Mononuclear cell (primary cell): ENCODE results near the gene ADCY2. TPM values are rescaled to one million over a fixed set of nuclear protein-coding genes. Genes with fewer than 3 reads are reported as not detected.

ENCODE experiments used
- H3K27me3 ChIP-seq: 2 replicates; pipeline ENCODE4 v1.6.0; 2011; ENCODE audit warnings: low read length, control low read depth; ENCODE audit not compliant: insufficient read depth
- H3K4me1 ChIP-seq: 2 replicates; pipeline ENCODE4 v1.5.1; 2011; ENCODE audit warnings: mild to moderate bottlenecking, low read length, control low read depth; ENCODE audit not compliant: insufficient read depth
- H3K4me3 ChIP-seq: 2 replicates; pipeline ENCODE4 v1.5.1; 2011; ENCODE audit warnings: mild to moderate bottlenecking, low read length, moderate library complexity
- H3K9me3 ChIP-seq: 2 replicates; pipeline ENCODE4 v1.5.1; 2011; ENCODE audit warnings: low read depth, mild to moderate bottlenecking, control low read depth, low read length
- total RNA-seq: library from RNA; depleted of rRNA; stranded (reverse); fragments of >200 nt; gene quantifications from one replicate; pipeline ENCODE4 v1.2.3, GENCODE V29; 2012

The ADCY2 gene
- total RNA-seq, 1 donor, result under 0.01 TPM

DNA sequence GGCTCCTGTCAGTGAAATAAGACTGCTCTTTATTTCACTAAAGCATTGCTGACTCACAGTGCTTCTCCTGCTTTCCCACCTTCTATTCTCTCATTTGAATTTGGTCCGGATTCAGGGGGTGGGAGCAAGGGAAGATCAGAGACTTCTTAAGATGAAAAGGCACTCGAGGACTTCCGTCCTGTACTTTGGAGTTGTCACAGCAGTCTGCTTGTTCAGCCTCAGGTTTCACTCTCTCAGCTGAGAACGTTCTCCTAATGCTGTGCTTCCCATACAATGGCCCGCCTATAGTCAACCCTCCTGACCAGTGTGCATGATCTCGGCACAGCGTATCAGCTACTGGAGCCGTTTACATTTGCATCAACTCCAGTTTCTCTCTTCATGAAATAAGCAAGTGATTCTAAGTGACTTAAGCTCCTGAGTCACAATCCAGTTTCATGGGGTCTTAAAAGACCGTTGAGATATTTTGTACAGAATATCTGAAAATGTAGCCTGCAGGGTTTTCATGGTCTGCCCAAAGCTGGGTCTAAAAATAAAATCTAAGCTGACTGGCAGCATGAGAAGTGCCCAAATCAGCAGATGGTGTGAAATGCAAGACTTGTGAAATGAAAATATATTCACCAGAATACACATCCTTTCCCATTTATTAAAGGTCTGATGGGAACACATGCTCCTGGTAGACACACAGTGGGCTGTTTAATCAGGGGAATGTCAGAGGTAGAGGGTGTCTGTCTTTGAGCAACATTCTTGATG, 145.0 kb downstream of the ADCY2 start:
- H3K9me3 ChIP-seq, result no peaks in the 10 kb centered on the region
- no peaks in the 10 kb centered on the region for H3K27me3 ChIP-seq
- no peaks in the 10 kb centered on the region for H3K4me1 ChIP-seq
- no peak overlapping the region for H3K4me3 ChIP-seq

GRCh38 chr5:7541898-7542297, 146.0 kb downstream of the ADCY2 start:
- H3K27me3 ChIP-seq, result no peaks in the 10 kb centered on the region
- no peak overlapping the region for H3K4me3 ChIP-seq
- no peaks in the 10 kb centered on the region for H3K9me3 ChIP-seq
- no peaks in the 10 kb centered on the region for H3K4me1 ChIP-seq

GRCh38 chr5:7546555-7546954, 150.6 kb downstream of the ADCY2 start:
- Histone ChIP-seq H3K4me1 (no peaks in the 10 kb centered on the region), H3K9me3 (no peaks in the 10 kb centered on the region), H3K27me3 (no peaks in the 10 kb centered on the region), H3K4me3 (no peak overlapping the region)

DNA sequence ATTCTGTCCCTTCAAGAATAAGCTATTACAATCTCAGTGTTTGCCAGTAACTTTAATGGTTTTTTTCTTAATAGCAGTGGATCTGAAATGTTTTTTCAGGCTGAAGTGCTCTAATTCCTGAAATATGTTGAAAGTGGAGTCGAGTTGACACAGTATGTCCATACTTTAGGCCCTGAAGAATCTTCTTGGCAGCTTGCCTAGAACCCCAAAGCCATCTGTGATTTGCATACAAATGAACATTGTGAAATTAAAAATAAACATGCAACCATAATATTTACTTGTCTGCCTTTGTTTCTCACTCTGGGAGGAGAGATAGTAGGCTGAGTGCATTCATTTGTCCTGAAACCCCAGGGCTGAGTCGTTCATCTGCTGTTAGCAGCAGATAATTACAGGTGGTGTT, 152.7 kb downstream of the ADCY2 start:
- H3K9me3 ChIP-seq, result no peaks in the 10 kb centered on the region
- H3K27me3 ChIP-seq, result no peaks in the 10 kb centered on the region
- H3K4me1 ChIP-seq, result no peaks in the 10 kb centered on the region
- no peak overlapping the region for H3K4me3 ChIP-seq

- Histone ChIP-seq H3K27me3 (no peaks in the 10 kb centered on the region), H3K4me3 (no peak overlapping the region), H3K9me3 (no peaks in the 10 kb centered on the region), H3K4me1 (no peaks in the 10 kb centered on the region)
These were observed 169.6 kb downstream of the ADCY2 start for GRCh38 chr5:7565559-7565958.

GRCh38 chr5:7576023-7576715, 180.2 kb downstream of the ADCY2 start:
- no peak overlapping the region for H3K4me3 ChIP-seq
- no peaks in the 10 kb centered on the region for H3K27me3 ChIP-seq
- no peaks in the 10 kb centered on the region for H3K9me3 ChIP-seq
- H3K4me1 ChIP-seq, result no peaks in the 10 kb centered on the region

DNA sequence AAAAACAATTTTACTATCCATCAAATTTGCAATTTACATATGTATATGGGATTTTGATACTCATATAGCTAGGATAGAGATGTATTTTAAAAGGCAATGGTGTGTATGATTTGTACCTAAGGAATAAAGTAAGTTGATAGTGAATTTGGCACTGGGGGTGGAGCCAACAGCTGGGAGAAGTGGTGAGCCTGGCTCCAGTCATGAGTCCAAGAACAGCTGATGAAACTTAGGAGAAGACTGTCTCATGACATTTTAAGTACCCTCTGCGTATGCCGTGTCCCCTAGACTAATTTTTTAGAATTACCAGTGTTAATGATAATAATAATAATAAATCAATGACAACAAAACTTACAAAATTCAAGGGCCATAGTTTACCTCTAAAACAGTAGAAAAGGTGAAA, 181.4 kb downstream of the ADCY2 start:
- Histone ChIP-seq H3K4me3 (no peak overlapping the region), H3K9me3 (no peaks in the 10 kb centered on the region), H3K27me3 (no peaks in the 10 kb centered on the region), H3K4me1 (no peaks in the 10 kb centered on the region)

DNA sequence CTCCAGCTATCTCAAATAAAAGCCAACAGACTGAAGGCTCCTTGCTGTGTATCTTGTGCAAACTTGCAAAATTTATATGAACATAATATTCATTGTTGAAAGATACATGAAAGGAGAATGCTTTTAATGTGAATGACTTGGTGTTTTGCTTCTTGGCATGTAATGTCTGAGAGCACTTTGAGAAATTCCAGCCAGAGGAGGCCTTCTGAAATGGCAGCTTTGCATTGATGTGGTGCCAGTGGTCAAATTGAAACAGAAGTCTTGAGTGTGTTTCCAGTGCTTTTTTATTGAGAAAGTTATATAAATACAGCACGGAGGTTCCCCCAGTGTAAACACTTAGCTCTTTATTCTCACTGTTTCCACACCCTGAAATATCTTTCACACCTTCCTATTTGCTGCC, 182.1 kb downstream of the ADCY2 start:
- H3K4me3 ChIP-seq, result no peak overlapping the region
- H3K9me3 ChIP-seq, result no peaks in the 10 kb centered on the region
- H3K4me1 ChIP-seq, result no peaks in the 10 kb centered on the region
- H3K27me3 ChIP-seq, result no peaks in the 10 kb centered on the region

- Histone ChIP-seq H3K9me3 (no peaks in the 10 kb centered on the region), H3K4me1 (no peaks in the 10 kb centered on the region), H3K27me3 (no peaks in the 10 kb centered on the region), H3K4me3 (no peak overlapping the region)
These were observed 188.8 kb downstream of the ADCY2 start for GRCh38 chr5:7584749-7585148.

- Histone ChIP-seq H3K9me3 (no peaks in the 10 kb centered on the region), H3K27me3 (no peaks in the 10 kb centered on the region), H3K4me3 (no peak overlapping the region), H3K4me1 (no peaks in the 10 kb centered on the region)
These were observed 189.9 kb downstream of the ADCY2 start for GRCh38 chr5:7585807-7586206.

GRCh38 chr5:7586480-7586879, 190.5 kb downstream of the ADCY2 start:
- H3K27me3 ChIP-seq, result no peaks in the 10 kb centered on the region
- no peak overlapping the region for H3K4me3 ChIP-seq
- H3K4me1 ChIP-seq, result no peaks in the 10 kb centered on the region
- H3K9me3 ChIP-seq, result no peaks in the 10 kb centered on the region

DNA sequence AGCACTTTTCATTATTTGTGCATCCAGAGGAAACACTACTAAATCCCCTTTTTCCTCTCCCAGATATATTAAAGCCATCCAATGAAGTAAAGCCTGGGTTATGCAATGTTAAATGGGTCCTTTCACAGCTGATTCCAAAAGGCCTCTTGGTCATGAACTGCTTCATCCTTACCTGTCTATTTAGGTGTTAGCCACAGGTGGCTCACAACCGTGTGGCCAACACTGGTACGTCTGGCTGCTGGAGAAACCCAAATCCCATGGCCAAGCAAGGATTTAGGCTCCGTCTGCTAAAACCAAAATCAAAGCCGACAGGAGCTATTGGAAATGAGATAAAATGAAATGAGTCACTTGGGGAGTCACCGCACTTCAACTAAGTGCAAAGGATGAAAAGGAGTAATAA, 193.9 kb downstream of the ADCY2 start:
- H3K27me3 ChIP-seq, result no peaks in the 10 kb centered on the region

DNA sequence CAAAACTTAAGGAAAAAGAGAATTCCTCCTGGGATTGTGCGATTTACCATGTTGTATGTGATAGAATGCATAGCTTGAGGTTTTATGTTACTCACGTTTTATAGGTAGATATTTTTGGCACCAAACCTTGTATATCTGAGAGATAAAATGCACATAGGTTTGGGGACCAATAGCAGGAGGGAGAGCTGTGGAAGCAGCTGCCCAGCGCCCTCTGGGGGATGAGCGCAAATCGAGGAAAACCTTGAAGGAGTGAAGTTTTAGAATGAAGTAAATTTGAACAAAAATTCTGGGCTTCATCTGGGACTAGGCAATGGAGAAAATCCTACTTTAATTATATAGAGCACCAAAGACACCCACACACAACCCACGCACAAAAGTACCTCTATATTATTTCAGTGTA, 197.0 kb downstream of the ADCY2 start:
- H3K4me1 ChIP-seq, result no peaks in the 10 kb centered on the region
- H3K4me3 ChIP-seq, result no peak overlapping the region
- H3K27me3 ChIP-seq, result no peaks in the 10 kb centered on the region
- H3K9me3 ChIP-seq, result no peaks in the 10 kb centered on the region

More for the DNA sequence above, 193.9 kb downstream of the ADCY2 start:
- H3K4me3 ChIP-seq, result no peak overlapping the region
- H3K9me3 ChIP-seq, result no peaks in the 10 kb centered on the region
- no peaks in the 10 kb centered on the region for H3K4me1 ChIP-seq

- Histone ChIP-seq H3K4me1 (no peaks in the 10 kb centered on the region), H3K4me3 (no peak overlapping the region), H3K9me3 (no peaks in the 10 kb centered on the region), H3K27me3 (no peaks in the 10 kb centered on the region)
These were observed 201.2 kb downstream of the ADCY2 start for GRCh38 chr5:7597059-7597642.

- Histone ChIP-seq H3K27me3 (no peaks in the 10 kb centered on the region), H3K4me1 (no peaks in the 10 kb centered on the region), H3K4me3 (no peak overlapping the region), H3K9me3 (no peaks in the 10 kb centered on the region)
These were observed 211.0 kb downstream of the ADCY2 start for GRCh38 chr5:7606840-7607465.
